MM.1S (cell line): ENCODE results near the gene CDADC1.

Source experiments
- CTCF ChIP-seq: fragments of 300-600 bp; sonication (generic); IDR thresholded peaks from 2 replicates; pipeline ENCODE4 v1.5.1; 2016; ENCODE audit warnings: antibody characterized with exemption, low read length, mixed read lengths
- EZH2 ChIP-seq: fragments of 300-600 bp; sonication (generic); optimal IDR thresholded peaks from 2 replicates; pipeline ENCODE3; 2017; ENCODE audit warnings: low read depth, mild to moderate bottlenecking, antibody characterized with exemption, low read length, mixed read lengths

GRCh38 chr13:49241296-49241695 is 6.4 kb upstream of the CDADC1 start:
- TF ChIP-seq CTCF (no peak), EZH2 (no peak)
